Activated T-helper 17 cell treated with anti-CD3 and anti-CD28 coated beads, Interleukin-2, amount 50 U/mL, for 72 hours (primary cell): ENCODE data around the gene C3. TPM values are rescaled to one million over a fixed set of nuclear protein-coding genes. Genes with fewer than 3 reads are reported as not detected.
A peak's percentile ranks its signal among the peaks of the same experiment; 100 is the strongest.
"Not testable (repeated sequence)": the region's sequence is repeated elsewhere in the genome, so short reads cannot be mapped to it uniquely, and the experiment has no call there.

Source experiments
- ATAC-seq: fragments of 150-1000 bp; cut with Tn5 transposase; replicated peaks from 2 replicates; pipeline ENCODE4 v1.10.0; 2021; ENCODE audit warnings: mild to moderate bottlenecking, moderate library complexity
- H3K27ac Mint-ChIP-seq: one replicate; pipeline ENCODE4 v1.8.0; 2022; ENCODE audit warnings: mixed read lengths
- H3K27me3 Mint-ChIP-seq: one replicate; pipeline ENCODE4 v1.8.0; 2022; ENCODE audit warnings: mixed read lengths
- H3K36me3 Mint-ChIP-seq: one replicate; pipeline ENCODE4 v1.8.0; 2022; ENCODE audit warnings: low read depth, mild to moderate bottlenecking, mixed read lengths
- H3K4me1 Mint-ChIP-seq: one replicate; pipeline ENCODE4 v1.8.0; 2022; ENCODE audit warnings: mixed read lengths
- H3K4me3 Mint-ChIP-seq: one replicate; pipeline ENCODE4 v1.8.0; 2022; ENCODE audit warnings: mild to moderate bottlenecking, mixed read lengths
- H3K9me3 Mint-ChIP-seq: one replicate; pipeline ENCODE4 v1.8.0; 2022; ENCODE audit warnings: mixed read lengths
- total RNA-seq, 2 donors: library from RNA; stranded (reverse); gene quantifications; one replicate each; pipeline ENCODE4 v1.2.3, GENCODE V29; 2022

C3 gene
- total RNA-seq, 2 donors from 2014 or later, result 0.99 to 4.3 TPM

DNA sequence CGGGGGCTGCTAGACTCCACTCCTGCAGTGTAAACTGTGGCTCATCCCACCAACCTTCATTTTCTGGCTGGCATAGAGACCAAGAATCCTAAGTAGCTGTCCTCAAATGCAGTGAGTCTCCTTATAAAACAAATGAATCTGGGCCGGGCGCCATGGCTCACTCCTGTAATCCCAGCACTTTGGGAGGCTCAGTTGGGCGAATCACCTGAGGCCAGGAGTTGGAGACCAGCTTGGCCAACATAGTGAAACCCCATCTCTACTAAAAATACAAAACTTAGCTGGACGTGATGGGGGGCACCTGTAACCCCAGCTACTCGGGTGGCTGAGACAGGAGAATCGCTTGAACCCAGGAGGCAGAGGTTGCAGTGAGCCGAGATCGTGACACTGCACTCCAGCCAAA is 80.1 kb downstream of the C3 start:
- not testable (repeated sequence) for ATAC-seq, H3K9me3 Mint-ChIP-seq, H3K27me3 Mint-ChIP-seq, H3K36me3 Mint-ChIP-seq, H3K4me3 Mint-ChIP-seq
- Mint-ChIP-seq H3K4me1 (peaks cover 17% of the 10 kb centered on the region), H3K27ac (peak overlapping the region; percentile 51)

DNA sequence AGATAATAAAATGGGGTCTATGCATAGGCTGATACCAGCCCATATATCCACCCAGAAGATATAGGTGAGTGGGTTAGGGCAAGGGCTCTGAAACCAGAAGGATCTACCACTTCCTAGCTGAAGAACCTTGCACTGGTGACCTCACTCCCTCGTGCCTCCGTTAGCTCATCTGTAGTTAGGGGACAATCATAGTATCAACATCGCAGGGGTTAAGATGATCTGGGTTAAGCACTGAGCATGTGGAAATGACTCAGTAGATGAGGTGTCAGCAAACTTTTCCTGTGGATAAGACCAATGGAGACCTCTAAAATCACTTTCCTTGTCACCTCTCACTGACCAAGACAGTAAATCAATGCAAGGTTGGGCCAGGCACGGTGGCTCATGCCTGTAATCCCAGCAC is 81.0 kb downstream of the C3 start:
- H3K4me1 Mint-ChIP-seq, result peaks cover 15% of the 10 kb centered on the region
- no peaks in the 10 kb centered on the region for H3K36me3 Mint-ChIP-seq
- ATAC-seq, result peak; percentile 92
- no peaks in the 10 kb centered on the region for H3K27me3 Mint-ChIP-seq
- H3K27ac Mint-ChIP-seq, result peak overlapping the region; percentile 51
- H3K4me3 Mint-ChIP-seq, result no peak overlapping the region
- H3K9me3 Mint-ChIP-seq, result no peaks in the 10 kb centered on the region

DNA sequence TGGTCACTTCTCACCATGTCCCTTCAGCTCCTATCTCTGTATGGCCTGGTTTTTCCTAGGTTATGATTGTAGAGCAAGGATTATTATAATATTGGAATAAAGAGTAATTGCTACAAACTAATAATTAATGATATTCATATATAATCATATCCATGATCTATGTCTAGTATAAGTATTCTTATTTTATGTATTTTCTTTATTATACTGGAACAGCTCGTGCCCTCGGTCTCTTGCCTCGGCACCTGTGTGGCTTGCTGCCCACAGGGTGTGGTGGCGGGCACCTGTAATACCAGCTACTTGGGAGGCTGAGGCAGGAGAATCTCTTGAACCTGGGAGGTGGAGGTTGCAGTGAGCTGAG is 87.0 kb downstream of the C3 start:
- not testable (repeated sequence) for H3K27me3 Mint-ChIP-seq, H3K9me3 Mint-ChIP-seq, ATAC-seq, H3K4me3 Mint-ChIP-seq, H3K27ac Mint-ChIP-seq, H3K36me3 Mint-ChIP-seq
- peaks cover 20% of the 10 kb centered on the region for H3K4me1 Mint-ChIP-seq

DNA sequence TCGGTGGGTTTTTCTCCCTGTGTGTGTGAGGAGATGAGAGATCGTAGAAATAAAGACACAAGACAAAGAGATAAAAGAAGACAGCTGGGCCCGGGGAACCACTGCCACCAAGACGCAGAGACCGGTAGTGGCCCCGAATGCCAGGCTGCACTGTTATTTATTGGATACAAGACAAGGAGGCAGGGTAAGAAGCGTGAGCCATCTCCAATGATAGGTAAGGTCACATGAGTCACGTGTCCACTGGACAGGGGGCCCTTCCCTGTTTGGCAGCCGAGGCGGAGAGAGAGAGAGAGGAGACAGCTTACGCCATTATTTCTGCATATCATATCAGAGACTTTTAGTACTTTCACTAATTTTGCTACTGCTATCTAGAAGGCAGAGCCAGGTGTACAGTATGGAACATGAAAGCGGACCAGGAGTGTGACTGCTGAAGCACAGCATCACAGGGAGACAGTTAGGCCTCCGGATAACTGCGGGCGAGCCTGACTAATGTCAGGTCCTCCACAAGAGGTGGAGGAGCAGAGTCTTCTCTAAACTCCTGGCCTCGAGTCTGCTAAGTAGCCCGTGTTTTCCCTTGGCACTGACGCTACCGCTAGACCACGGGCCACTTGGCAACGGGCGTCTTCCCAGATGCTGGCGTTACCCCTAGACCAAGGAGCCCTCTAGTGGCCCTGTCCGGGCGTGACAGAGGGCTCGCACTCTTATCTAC is 87.5 kb downstream of the C3 start:
- Mint-ChIP-seq H3K4me1 (peaks cover 17% of the 10 kb centered on the region), H3K4me3 (peak overlapping the region; percentile 24)
- H3K27me3 Mint-ChIP-seq, H3K36me3 Mint-ChIP-seq, H3K9me3 Mint-ChIP-seq, H3K27ac Mint-ChIP-seq: not testable (repeated sequence)
- peak; percentile 53 for ATAC-seq

DNA sequence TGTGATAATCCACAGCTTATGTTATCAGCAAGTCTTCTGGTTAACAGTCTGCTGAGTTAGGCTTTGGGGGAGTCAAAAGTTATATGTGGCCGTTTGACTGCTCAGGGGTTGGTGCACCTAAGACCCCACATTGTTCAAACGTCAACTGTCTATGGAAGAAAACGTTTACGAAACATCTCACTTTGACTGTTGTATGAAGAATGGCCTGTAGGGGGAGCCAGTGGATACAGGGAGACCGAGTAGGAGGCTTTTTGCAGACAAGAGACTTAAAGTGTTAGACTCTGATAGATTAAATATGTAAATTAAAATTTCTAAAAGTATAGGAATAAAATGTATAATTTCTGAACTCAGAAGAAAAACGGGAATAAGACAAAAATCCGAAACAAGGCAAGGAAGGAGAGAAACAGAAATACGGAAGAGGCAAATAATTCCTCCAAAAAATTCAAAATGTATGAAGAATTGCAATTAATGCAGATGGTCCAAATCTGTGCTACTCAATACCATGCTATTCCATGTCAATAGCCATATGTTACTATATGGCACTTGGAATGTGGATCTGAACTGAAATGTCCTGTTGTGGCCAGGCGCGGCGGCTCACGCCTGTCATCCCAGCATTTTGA is 88.3 kb downstream of the C3 start:
- H3K4me1 Mint-ChIP-seq, result peaks cover 17% of the 10 kb centered on the region
- no peaks in the 10 kb centered on the region for H3K36me3 Mint-ChIP-seq
- peak overlapping the region; percentile 24 for H3K4me3 Mint-ChIP-seq
- peak overlapping the region; percentile 36 for H3K27ac Mint-ChIP-seq
- peak; percentile 55 for ATAC-seq
- H3K9me3 Mint-ChIP-seq, result no peaks in the 10 kb centered on the region
- peaks cover 4% of the 10 kb centered on the region for H3K27me3 Mint-ChIP-seq

Other genes with a start within 250 kb of the C3 start
- 10 to 100 TPM; 64.3 to 73.2 TPM for gene DENND1C, start 238.9 kb downstream of the C3 start, total RNA-seq
- gene TUBB4A, start 218.3 kb downstream of the C3 start, total RNA-seq, result 1 to 10 TPM; 2.6 to 2.7 TPM
- 1 to 10 TPM; 2.9 to 6.0 TPM for gene TNFSF9, start 189.6 kb downstream of the C3 start, total RNA-seq
- gene CD70, start 129.5 kb downstream of the C3 start, total RNA-seq, result 10 to 100 TPM; 41.1 to 53.1 TPM
- 10 to 100 TPM; 13.5 to 48.5 TPM for gene TNFSF14, start 50.5 kb downstream of the C3 start, total RNA-seq
- gene GPR108, start 16.9 kb upstream of the C3 start, total RNA-seq, result 10 to 100 TPM; 49.8 to 64.7 TPM
- gene TRIP10, start 19.0 kb upstream of the C3 start, total RNA-seq, result 10 to 100 TPM; 38.0 to 99.4 TPM
- 10 to 100 TPM; 21.1 to 21.2 TPM for gene SH2D3A, start 46.8 kb upstream of the C3 start, total RNA-seq
- 100 to 1,000 TPM; 110 to 114 TPM for gene VAV1, start 52.1 kb upstream of the C3 start, total RNA-seq
- gene ADGRE1, start 166.9 kb upstream of the C3 start, total RNA-seq, result 10 to 100 TPM in 1 of 2 donors, 1 to 10 TPM in 1; 6.9 to 10.6 TPM